Type B pancreatic cell (in vitro differentiated cells): Measurements from ENCODE around the gene NCLN. TPM values are rescaled to one million over a fixed set of nuclear protein-coding genes. Genes with fewer than 3 reads are reported as not detected.

Source experiments
- DNase-seq: peaks from one replicate; pipeline ENCODE4 v3.0.0; 2021; ENCODE audit warnings: mixed read lengths; ENCODE audit not compliant: unreplicated experiment; ENCODE audit errors: extremely low spot score
- H3K27ac Mint-ChIP-seq: 2 replicates; pipeline ENCODE4 v1.8.0; 2021; ENCODE audit warnings: mild to moderate bottlenecking, mixed read lengths
- H3K27me3 Mint-ChIP-seq: 2 replicates; pipeline ENCODE4 v1.8.0; 2021; ENCODE audit warnings: mixed read lengths
- H3K36me3 Mint-ChIP-seq: 2 replicates; pipeline ENCODE4 v1.8.0; 2021; ENCODE audit warnings: mixed read lengths
- H3K4me1 Mint-ChIP-seq: one replicate; pipeline ENCODE4 v1.8.0; 2021; ENCODE audit warnings: mixed read lengths; ENCODE audit not compliant: unreplicated experiment
- H3K4me3 Mint-ChIP-seq: 2 replicates; pipeline ENCODE4 v1.8.0; 2021; ENCODE audit warnings: mild to moderate bottlenecking, mixed read lengths
- H3K9me3 Mint-ChIP-seq: 2 replicates; pipeline ENCODE4 v1.8.0; 2021; ENCODE audit warnings: mixed read lengths
- CTCF ChIP-seq: fragments of 200-600 bp; sonication (generic); conservative IDR thresholded peaks from 2 replicates; pipeline ENCODE4 v1.5.0; 2021; ENCODE audit warnings: antibody characterized with exemption, mild to moderate bottlenecking
- total RNA-seq: library from RNA; stranded (reverse); gene quantifications from 2 replicates; pipeline ENCODE4 v1.2.1, GENCODE V29; 2021; ENCODE audit warnings: low replicate concordance

NCLN gene
- total RNA-seq, 1 donor from 2014 or later: 65.8 TPM

- TF ChIP-seq CTCF: no peak
- H3K27ac Mint-ChIP-seq: peak overlapping the region; percentile 72
- H3K27me3 Mint-ChIP-seq: no peaks in the 10 kb centered on the region
- DNase-seq: peak; percentile 68
- peak overlapping the region; percentile 22 for H3K4me3 Mint-ChIP-seq
- no peaks in the 10 kb centered on the region for H3K4me1 Mint-ChIP-seq
- H3K36me3 Mint-ChIP-seq: no peaks in the 10 kb centered on the region
- H3K9me3 Mint-ChIP-seq: no peaks in the 10 kb centered on the region
Observed at GRCh38 chr19:3176715-3177501, 8.8 kb upstream of the NCLN start.

GRCh38 chr19:3178377-3178972 lies 7.3 kb upstream of the NCLN start, which contains the start of gene S1PR4:
Gene S1PR4, plus strand, starts transcription at chr19:3178769. Its CDS starts 24 bp downstream, at chr19:3178793.
- Mint-ChIP-seq H3K9me3 (no peaks in the 10 kb centered on the region), H3K27me3 (no peaks in the 10 kb centered on the region), H3K4me1 (no peaks in the 10 kb centered on the region), H3K27ac (no peak within 1 kb of the TSS), H3K4me3 (no peak within 1 kb of the TSS), H3K36me3 (no peaks in the 10 kb centered on the region)
- TF ChIP-seq CTCF: no peak
- DNase-seq: peak; percentile 68

- Mint-ChIP-seq H3K27me3 (no peaks in the 10 kb centered on the region), H3K36me3 (no peaks in the 10 kb centered on the region), H3K27ac (no peak overlapping the region), H3K9me3 (no peaks in the 10 kb centered on the region), H3K4me3 (no peak overlapping the region), H3K4me1 (no peaks in the 10 kb centered on the region)
- no peak for DNase-seq
- TF ChIP-seq CTCF: no peak
Observed at GRCh38 chr19:3178973-3179738, 6.6 kb upstream of the NCLN start.

- no peaks in the 10 kb centered on the region for H3K4me1 Mint-ChIP-seq
- H3K36me3 Mint-ChIP-seq: no peaks in the 10 kb centered on the region
- TF ChIP-seq CTCF: no peak
- H3K27ac Mint-ChIP-seq: no peak overlapping the region
- DNase-seq: peak; percentile 69
- no peak overlapping the region for H3K4me3 Mint-ChIP-seq
- no peaks in the 10 kb centered on the region for H3K9me3 Mint-ChIP-seq
- H3K27me3 Mint-ChIP-seq: no peaks in the 10 kb centered on the region
Observed at GRCh38 chr19:3179739-3180293, 5.9 kb upstream of the NCLN start.

GRCh38 chr19:3183721-3184641 lies 1.7 kb upstream of the NCLN start:
- TF ChIP-seq CTCF: no peak
- no peak for DNase-seq
- Mint-ChIP-seq H3K27ac (no peak overlapping the region), H3K36me3 (no peaks in the 10 kb centered on the region), H3K27me3 (no peaks in the 10 kb centered on the region), H3K4me1 (peaks cover 8% of the 10 kb centered on the region), H3K4me3 (peak overlapping the region; percentile 99), H3K9me3 (no peaks in the 10 kb centered on the region)
